Ovary (tissue), 3 donors: ENCODE measurements around the gene HPGDS.

Experiments
- POLR2A ChIP-seq: fragments of 450-650 bp; IDR thresholded peaks from one replicate; pipeline ENCODE4 v1.6.1; 2017; ENCODE audit warnings: antibody characterized with exemption, mild to moderate bottlenecking, moderate library complexity
- TF ChIP-seq, protein P1 (sequence below), 3 donors: fragments of 450-650 bp in 2 of 3; fragments of 200-600 bp in 1 of 3; IDR thresholded peaks; one replicate each; pipeline versions ENCODE4 v1.5.1 to v1.8.0; 2016 to 2022; ENCODE audit warnings: antibody characterized with exemption in 3 of 3, mild to moderate bottlenecking in 1 of 3
- donor health status: DM: no; HTN: no; CAD: no.

DNA sequence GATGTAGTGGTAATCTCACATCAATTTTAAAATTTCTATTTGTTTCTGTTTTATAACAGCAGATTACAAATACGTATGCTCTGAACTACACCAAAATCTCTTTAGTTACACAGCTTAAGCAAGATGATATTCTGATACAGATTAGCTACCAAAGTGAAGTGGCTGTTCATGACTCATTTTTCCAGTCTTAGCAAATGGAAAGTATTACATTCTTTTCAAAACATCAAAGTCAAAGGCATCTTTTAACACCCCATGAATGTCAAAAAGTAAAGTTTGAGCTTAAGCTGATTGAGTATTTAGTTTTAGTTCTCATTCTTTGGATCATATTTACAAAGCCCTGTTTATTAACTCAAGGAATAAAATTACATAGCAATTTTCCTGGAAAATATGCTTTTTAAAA is 6.6 kb upstream of the HPGDS start:
- TF ChIP-seq, protein P1, sequence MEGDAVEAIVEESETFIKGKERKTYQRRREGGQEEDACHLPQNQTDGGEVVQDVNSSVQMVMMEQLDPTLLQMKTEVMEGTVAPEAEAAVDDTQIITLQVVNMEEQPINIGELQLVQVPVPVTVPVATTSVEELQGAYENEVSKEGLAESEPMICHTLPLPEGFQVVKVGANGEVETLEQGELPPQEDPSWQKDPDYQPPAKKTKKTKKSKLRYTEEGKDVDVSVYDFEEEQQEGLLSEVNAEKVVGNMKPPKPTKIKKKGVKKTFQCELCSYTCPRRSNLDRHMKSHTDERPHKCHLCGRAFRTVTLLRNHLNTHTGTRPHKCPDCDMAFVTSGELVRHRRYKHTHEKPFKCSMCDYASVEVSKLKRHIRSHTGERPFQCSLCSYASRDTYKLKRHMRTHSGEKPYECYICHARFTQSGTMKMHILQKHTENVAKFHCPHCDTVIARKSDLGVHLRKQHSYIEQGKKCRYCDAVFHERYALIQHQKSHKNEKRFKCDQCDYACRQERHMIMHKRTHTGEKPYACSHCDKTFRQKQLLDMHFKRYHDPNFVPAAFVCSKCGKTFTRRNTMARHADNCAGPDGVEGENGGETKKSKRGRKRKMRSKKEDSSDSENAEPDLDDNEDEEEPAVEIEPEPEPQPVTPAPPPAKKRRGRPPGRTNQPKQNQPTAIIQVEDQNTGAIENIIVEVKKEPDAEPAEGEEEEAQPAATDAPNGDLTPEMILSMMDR (IDR thresholded peaks at IDR 0.05) = no peak
- no peak for TF ChIP-seq POLR2A
